Thymus (tissue), 11 donors: ENCODE data around the gene DUSP2. TPM values are rescaled to one million over a fixed set of nuclear protein-coding genes. Genes with fewer than 3 reads are reported as not detected.

Experiments
- DNase-seq, 9 donors: peaks; one replicate each; pipeline ENCODE4 v3.0.0-alpha.2; 2013; ENCODE audit warnings: low spot score in 9 of 9, low read depth in 6 of 9, missing footprints in 1 of 9
- H3K27ac ChIP-seq, 2 donors: one replicate each; pipeline ENCODE4 v1.5.1; 2013; ENCODE audit warnings: control low read depth in 1 of 2, low read depth in 1 of 2, low read length in 1 of 2, mild to moderate bottlenecking in 1 of 2, moderate library complexity in 1 of 2
- H3K27me3 ChIP-seq, 2 donors: one replicate each; pipeline ENCODE4 v1.5.1; 2013; ENCODE audit warnings: low read length in 1 of 2; ENCODE audit not compliant: control insufficient read depth in 2 of 2, insufficient read depth in 1 of 2
- H3K36me3 ChIP-seq, 2 donors: one replicate each; pipeline ENCODE4 v1.5.1; 2013; ENCODE audit warnings: low read length in 1 of 2, mild to moderate bottlenecking in 1 of 2, moderate library complexity in 1 of 2; ENCODE audit not compliant: control insufficient read depth in 2 of 2, insufficient read depth in 2 of 2
- H3K4me1 ChIP-seq, 2 donors: one replicate each; pipeline ENCODE4 v1.5.1; 2013; ENCODE audit warnings: low read length in 2 of 2; ENCODE audit not compliant: control insufficient read depth in 2 of 2, insufficient read depth in 2 of 2
- H3K4me3 ChIP-seq, 2 donors: one replicate each; pipeline ENCODE4 v1.5.1; 2013; ENCODE audit warnings: low read length in 2 of 2, control low read depth in 1 of 2, mild to moderate bottlenecking in 1 of 2
- H3K9me3 ChIP-seq, 2 donors: one replicate each; pipeline ENCODE4 v1.5.1; 2013; ENCODE audit warnings: low read length in 1 of 2, mild to moderate bottlenecking in 1 of 2; ENCODE audit not compliant: control insufficient read depth in 2 of 2, insufficient read depth in 1 of 2
- WGBS: extraction: QIAGEN DNeasy Blood & Tissue Kit; methylation state at CpG from one replicate; pipeline ENCODE4 v1.1.7; 2013; 5-methylcytosine and 5-hydroxymethylcytosine counted together
- polyA plus RNA-seq: library from polyadenylated mRNA; stranded (reverse); fragments of 200-250 nt; gene quantifications from one replicate; pipeline ENCODE4 v1.2.3, GENCODE V29; 2013
- total RNA-seq: library from RNA; stranded (reverse); fragments of 120-200 nt; gene quantifications from one replicate; pipeline ENCODE4 v1.2.4, GENCODE V29; 2013
- donor health status: healthy.

DUSP2 gene
- total and polyA plus RNA-seq, 2 donors: 60.0 to 208 TPM

DNA sequence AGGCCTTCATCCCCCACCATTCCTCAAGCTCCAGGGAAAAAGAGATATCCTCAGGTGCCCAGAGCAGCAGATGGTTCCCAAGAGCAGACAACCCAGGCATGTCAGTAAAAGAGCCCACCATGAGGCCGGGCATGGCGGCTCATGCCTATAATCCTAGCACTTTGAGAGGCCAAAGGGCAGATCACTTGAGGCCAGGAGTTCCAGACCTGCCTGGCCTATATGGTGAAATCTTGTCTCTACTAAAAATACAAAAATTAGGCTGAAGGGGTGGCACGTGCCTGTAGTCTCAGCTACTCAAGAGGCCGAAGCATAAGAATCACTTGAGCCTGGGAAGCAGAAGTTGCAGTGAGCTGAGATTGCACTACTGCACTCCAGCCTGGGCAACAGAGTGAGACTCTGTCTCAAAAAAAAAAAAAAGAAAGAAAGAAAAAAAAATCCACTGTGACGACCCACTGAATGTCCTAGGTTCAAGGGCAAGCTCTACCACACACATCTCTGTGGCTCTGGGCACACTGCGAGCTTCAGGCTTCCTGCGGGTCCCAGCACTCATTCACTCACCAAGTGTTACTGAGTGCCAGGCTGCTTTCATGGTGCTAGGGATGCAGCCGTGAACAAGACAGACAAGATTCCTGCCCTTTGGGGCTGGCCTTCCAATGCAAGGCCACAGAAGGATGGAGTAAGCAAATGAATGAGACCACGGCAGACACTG lies 6.5 kb upstream of the DUSP2 start:
- Histone ChIP-seq H3K27ac (peak overlapping the region in 1 of 2 donors; percentile 56), H3K4me1 (peaks cover 87 to 99% of the 10 kb centered on the region in 2 donors), H3K4me3 (no peak overlapping the region), H3K27me3 (no peaks in the 10 kb centered on the region), H3K36me3 (no peaks in the 10 kb centered on the region), H3K9me3 (no peaks in the 10 kb centered on the region)
- no peak for DNase-seq
- WGBS: 92% methylated on average over 9 of the region's 9 CpGs

DNA sequence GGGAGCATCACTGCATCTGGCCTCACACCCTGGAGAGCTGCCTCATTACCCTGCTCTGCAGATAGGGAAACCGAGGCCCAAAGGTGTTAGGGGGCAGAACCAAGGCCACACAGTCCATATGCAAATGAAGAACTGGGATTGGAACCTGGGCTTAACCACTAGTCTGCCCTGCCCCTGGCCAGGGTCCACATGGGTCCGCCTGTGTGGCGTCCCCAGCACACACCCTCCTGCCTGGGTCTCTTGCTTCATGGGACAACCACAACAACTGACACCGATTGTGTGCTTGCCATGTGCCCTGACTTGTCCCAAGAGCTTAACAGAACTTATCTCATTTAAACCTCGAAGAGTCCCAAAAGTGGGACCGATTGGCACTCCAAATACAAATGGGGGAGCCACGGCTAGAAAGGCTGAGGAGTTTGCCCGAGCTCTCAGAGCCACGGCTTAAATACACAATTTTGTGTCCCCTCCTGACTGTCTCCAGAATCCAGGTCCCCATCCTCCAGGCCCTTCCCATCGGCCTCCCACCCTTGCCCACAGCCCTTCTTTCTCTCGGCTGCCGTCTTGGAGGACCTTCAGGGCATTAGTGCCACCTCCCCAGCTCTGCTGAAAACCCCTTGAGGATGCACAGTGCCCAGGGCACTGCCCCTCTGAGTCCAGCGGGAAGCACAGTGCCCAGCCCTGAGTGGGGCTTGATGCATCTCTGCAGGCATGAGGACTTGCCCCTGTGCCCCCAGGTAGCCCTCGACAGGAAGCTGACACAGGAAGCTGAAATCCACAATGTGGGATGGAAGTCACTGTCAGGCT lies 5.8 kb upstream of the DUSP2 start:
- Histone ChIP-seq H3K4me1 (peaks cover 83 to 99% of the 10 kb centered on the region in 2 donors), H3K4me3 (no peak overlapping the region), H3K9me3 (no peaks in the 10 kb centered on the region), H3K27ac (peak overlapping the region in 1 of 2 donors; percentile 56), H3K36me3 (no peaks in the 10 kb centered on the region), H3K27me3 (no peaks in the 10 kb centered on the region)
- WGBS: 94% methylated on average over 14 of the region's 14 CpGs
- no peak for DNase-seq

DNA sequence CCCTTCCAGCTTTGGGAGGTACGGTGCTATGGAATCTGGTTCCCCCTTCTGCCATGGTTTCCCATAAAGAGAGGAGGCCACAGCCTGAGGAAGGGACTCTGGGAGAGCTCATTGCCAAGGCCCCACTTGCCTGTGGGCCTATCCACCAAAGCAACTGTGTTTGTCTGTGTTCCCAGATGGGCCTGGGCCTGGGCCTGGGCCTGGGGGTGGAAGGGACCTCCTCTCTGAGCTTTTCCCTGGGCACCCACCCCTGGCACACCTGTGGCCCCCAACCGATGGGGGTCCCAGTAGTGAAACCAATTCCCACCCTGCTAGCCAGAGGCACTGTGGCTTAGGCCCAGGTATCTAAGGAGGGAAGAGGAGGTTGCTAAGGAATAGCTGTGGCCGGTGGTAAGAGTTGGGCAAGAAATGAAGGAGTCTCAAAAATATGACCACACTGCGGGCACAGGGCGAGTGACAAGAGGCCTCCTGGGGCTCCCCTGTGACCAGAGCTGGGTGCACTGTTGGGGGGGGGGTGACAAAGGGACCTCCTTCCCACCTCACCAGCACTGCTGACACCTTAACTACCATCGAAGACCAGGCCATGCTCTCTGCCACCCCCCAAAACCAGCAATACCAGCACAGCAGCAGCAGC lies 4.9 kb upstream of the DUSP2 start:
- Histone ChIP-seq H3K27me3 (no peaks in the 10 kb centered on the region), H3K36me3 (no peaks in the 10 kb centered on the region), H3K27ac (no peak overlapping the region), H3K4me1 (peaks cover 76 to 96% of the 10 kb centered on the region in 2 donors), H3K4me3 (no peak overlapping the region), H3K9me3 (no peaks in the 10 kb centered on the region)
- 98% methylated on average over 6 of the region's 6 CpGs for WGBS
- DNase-seq: no peak

DNA sequence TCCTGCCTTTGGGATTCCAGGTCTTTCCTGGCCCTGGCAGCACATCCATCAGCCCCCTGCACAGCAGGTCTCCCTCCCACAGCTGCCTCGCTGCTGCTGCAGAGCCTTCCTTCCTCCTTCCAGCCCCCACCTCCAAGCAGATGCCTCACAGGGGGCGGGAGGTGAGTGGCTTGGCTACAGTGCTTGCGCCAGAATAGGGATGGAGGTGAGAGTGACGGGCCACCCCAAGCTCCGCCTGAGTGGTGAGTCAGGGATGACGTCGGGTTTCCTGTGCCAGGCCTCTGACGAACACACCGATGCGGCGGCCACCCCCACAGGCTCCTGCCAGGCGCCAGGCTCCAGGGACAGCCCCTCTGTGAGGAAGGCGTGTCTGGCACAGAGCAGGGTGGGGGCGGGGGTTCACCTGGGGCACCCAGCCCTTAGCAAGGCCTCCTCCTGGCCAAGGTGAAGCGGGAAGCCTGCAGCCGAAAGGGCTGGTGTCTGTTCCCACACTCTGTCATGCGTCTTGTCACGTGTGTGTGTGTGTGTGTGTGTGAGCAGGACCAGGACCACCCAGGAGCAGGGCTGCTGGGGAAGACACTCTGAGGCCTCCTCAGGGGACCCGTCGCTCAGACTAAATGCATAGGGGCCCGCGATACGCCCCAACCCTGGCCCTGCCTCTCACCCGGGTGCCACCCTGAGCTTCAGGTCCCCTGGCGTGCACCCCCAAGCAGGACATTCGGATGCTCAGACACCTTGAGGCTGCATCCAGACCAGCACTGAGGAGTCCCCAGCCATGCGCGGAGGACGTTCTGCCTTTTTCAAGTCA lies 3.4 kb upstream of the DUSP2 start:
- peaks cover 61 to 87% of the 10 kb centered on the region in 2 donors for H3K4me1 ChIP-seq
- WGBS: 32% methylated on average over 29 of the region's 29 CpGs
- peak in 7 of 9 donors; percentile 77 to 96 (median 88) for DNase-seq
- H3K36me3 ChIP-seq: peaks cover 8 to 9% of the 10 kb centered on the region in 2 donors
- H3K27me3 ChIP-seq: peaks cover 0 to 2% of the 10 kb centered on the region in 2 donors
- H3K27ac ChIP-seq: peak overlapping the region; percentile 96 to 99
- H3K4me3 ChIP-seq: peak overlapping the region; percentile 33 to 75
- no peaks in the 10 kb centered on the region for H3K9me3 ChIP-seq

DNA sequence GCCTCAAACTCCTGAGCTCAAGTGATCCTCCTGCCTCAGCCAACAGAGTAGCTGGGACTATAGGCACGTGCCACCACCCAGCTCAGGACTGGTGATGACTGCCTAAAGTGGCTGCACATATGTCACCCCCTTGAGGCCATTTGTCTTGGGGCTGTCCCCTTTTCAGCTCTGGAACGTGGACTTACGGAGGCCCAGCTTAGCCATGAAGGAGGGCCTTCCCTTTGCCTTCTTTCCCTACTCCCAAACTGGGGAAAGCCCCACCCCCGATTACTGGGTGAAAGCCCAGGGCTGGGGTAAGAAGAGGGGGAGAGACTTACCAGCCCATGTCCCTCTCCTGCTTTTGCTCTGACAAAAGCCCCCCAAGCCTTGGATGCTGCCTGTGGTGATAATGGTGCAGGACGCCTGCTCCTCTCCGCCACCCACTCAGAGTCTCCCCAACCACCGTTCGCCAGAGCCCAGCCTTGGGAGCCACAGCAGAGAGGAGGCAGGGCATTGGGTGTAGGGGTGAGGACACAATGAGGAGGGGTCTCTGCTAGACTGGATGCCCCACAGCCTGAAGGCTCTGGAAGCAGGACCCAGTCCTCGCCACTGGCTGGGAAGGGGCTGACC lies 2.5 kb upstream of the DUSP2 start:
- DNase-seq: peak in 1 of 9 donors; percentile 62

DNA sequence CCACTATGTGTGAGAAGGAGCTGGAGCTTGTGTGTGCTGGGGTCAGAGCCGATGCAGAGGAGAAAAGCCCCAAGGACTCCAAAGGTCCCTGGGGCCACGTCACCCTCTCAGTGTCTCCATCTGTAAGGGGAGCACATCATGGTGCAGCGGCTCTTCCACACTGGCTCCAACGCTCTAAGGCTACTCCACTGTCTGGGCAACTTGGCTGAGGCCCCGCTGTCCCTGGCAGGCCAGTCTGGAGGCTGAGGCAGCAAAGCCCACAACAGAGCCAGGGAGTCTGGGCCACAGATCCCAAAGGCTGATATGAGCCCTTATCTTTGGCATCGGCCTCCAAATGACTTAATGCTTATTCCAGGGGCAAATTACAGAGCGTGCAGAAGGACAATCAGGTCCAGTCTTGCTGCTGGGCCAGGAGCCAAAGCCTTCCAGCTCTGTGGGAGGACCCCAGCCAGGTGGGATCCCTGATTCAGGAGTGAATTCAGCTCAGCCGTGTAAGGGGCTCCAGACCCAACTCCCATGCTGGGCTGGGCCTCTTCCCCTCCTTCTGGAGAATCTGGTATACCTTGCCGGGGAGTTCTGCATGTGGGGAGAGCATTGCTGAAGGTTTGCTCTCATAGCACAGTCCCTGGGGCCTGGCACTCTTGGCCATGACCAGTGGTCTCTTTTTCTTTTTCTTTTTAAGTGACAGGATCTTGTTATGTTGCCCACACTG lies 1.8 kb upstream of the DUSP2 start:
- Histone ChIP-seq H3K4me1 (peaks cover 55 to 87% of the 10 kb centered on the region in 2 donors), H3K27ac (peak overlapping the region; percentile 96 to 99), H3K9me3 (no peaks in the 10 kb centered on the region), H3K27me3 (peaks cover 0 to 2% of the 10 kb centered on the region in 2 donors), H3K4me3 (peak overlapping the region; percentile 75 to 84), H3K36me3 (peaks cover 24 to 25% of the 10 kb centered on the region in 2 donors)
- WGBS: 69% methylated on average over 9 of the region's 9 CpGs
- DNase-seq: no peak

More for the DNA sequence above, 2.5 kb upstream of the DUSP2 start:
- Histone ChIP-seq H3K4me3 (peak overlapping the region; percentile 33 to 75), H3K27me3 (peaks cover 0 to 2% of the 10 kb centered on the region in 2 donors), H3K36me3 (peaks cover 17 to 18% of the 10 kb centered on the region in 2 donors), H3K4me1 (peaks cover 56 to 87% of the 10 kb centered on the region in 2 donors), H3K27ac (peak overlapping the region; percentile 96 to 99), H3K9me3 (no peaks in the 10 kb centered on the region)
- WGBS: 72% methylated on average over 9 of the region's 9 CpGs

DNA sequence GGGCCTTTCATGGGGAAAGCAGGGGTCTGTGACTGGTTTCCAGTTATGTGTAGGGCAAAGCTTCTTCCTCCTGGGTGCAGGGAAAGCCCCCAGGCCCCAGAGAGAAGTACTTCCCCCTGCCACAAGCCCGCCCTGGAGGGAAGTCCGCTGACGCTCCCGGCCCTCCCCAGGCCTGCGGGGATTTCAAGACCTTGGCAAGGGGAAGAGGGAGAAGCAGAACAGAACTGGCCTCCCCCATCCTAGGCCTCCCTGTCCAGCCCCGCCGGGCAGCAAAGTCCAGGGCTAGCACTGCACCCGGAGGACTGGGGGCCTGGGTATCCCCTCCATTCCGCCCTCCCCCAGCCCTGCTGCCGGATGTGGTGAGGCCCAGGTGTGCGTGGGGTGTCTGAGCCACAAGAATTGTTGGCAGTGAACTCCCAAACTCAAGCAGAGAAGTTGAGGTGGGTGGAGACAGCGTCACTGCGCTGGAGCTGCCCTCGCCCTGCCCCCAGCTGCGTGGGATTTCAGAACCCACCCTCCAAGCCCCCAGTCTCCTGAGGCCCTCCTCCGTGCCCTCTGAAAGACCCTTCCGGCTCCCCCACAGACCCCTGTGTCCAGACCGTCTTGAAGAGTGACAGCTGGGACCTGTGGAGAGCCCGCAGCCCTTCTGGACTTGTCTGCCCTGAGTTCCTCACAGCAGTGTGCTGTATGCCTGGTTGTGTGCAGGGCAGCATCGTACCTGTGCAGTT lies 1.1 kb upstream of the DUSP2 start:
- peaks cover 25 to 26% of the 10 kb centered on the region in 2 donors for H3K36me3 ChIP-seq
- H3K27me3 ChIP-seq: peaks cover 0 to 2% of the 10 kb centered on the region in 2 donors
- peak overlapping the region; percentile 75 to 84 for H3K4me3 ChIP-seq
- H3K4me1 ChIP-seq: peaks cover 51 to 85% of the 10 kb centered on the region in 2 donors
- no peaks in the 10 kb centered on the region for H3K9me3 ChIP-seq
- 4% methylated on average over 20 of the region's 20 CpGs for WGBS
- peak overlapping the region; percentile 96 to 99 for H3K27ac ChIP-seq
- DNase-seq: peak in 8 of 9 donors; percentile 85 to 97 (median 92)
